Measurements from ENCODE around the gene NPR3.

DNA sequence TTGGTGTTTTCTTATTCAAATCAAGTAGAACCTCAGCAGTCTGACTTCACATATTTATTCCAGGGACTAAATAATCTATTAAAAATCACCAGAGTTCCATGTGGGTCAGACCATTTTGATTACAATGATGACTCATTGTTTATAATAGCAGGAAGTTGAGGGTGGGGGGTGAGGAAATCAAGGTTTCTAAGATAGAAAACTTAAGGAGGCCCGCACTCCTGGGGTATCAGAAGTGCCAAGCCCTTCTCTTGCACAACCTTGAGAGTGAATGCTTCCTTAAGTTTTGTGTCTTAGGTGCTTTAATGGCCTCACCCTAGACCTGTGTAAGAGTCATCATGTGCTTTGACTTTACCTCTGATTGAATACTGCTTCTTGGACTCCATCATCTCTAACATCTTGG lies 31.9 kb upstream of the NPR3 start:
- TF ChIP-seq POLR2A (IDR thresholded peaks at IDR 0.05), result no peak
- TF ChIP-seq, protein P1, sequence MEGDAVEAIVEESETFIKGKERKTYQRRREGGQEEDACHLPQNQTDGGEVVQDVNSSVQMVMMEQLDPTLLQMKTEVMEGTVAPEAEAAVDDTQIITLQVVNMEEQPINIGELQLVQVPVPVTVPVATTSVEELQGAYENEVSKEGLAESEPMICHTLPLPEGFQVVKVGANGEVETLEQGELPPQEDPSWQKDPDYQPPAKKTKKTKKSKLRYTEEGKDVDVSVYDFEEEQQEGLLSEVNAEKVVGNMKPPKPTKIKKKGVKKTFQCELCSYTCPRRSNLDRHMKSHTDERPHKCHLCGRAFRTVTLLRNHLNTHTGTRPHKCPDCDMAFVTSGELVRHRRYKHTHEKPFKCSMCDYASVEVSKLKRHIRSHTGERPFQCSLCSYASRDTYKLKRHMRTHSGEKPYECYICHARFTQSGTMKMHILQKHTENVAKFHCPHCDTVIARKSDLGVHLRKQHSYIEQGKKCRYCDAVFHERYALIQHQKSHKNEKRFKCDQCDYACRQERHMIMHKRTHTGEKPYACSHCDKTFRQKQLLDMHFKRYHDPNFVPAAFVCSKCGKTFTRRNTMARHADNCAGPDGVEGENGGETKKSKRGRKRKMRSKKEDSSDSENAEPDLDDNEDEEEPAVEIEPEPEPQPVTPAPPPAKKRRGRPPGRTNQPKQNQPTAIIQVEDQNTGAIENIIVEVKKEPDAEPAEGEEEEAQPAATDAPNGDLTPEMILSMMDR (IDR thresholded peaks at IDR 0.05), result no peak
